Inferior parietal cortex (tissue), 1 donor: ENCODE results near the gene TRIM63.

Source experiments
- DNase-seq: peaks from one replicate; pipeline ENCODE4 v3.0.0-alpha.2; 2016; ENCODE audit errors: extremely low spot score

Gene TRIM63

GRCh38 chr1:26084844-26085243 is 17.4 kb upstream of the TRIM63 start:
- no peak for DNase-seq

- no peak for DNase-seq
Measured at GRCh38 chr1:26084091-26084561, 16.7 kb upstream of the TRIM63 start.

- no peak for DNase-seq
Measured at GRCh38 chr1:26083208-26083607, 15.8 kb upstream of the TRIM63 start.

GRCh38 chr1:26082020-26082350 is 14.6 kb upstream of the TRIM63 start:
- DNase-seq = no peak

GRCh38 chr1:26081267-26082019 is 14.0 kb upstream of the TRIM63 start:
- DNase-seq = no peak

- no peak for DNase-seq
Measured at GRCh38 chr1:26079960-26080814, 12.8 kb upstream of the TRIM63 start.

GRCh38 chr1:26079178-26079563 is 11.7 kb upstream of the TRIM63 start:
- DNase-seq = no peak

- DNase-seq = no peak
Measured at GRCh38 chr1:26078286-26079177, 11.1 kb upstream of the TRIM63 start.

GRCh38 chr1:26077524-26077923 is 10.1 kb upstream of the TRIM63 start:
- DNase-seq = no peak

- no peak for DNase-seq
Measured at GRCh38 chr1:26075421-26076144, 8.2 kb upstream of the TRIM63 start.

- no peak for DNase-seq
Measured at GRCh38 chr1:26072305-26072704, 4.9 kb upstream of the TRIM63 start.

- DNase-seq = no peak
Measured at GRCh38 chr1:26070963-26071342, 3.5 kb upstream of the TRIM63 start.

GRCh38 chr1:26070296-26070962 is 3.0 kb upstream of the TRIM63 start:
- peak; percentile 39 for DNase-seq

GRCh38 chr1:26069941-26070295 is 2.5 kb upstream of the TRIM63 start:
- no peak for DNase-seq

GRCh38 chr1:26066857-26067256 is 573 bp downstream of the TRIM63 start:
- no peak for DNase-seq

- DNase-seq = no peak
Measured at GRCh38 chr1:26066160-26066559, 1.3 kb downstream of the TRIM63 start.

- no peak for DNase-seq
Measured at GRCh38 chr1:26064553-26064952, 2.9 kb downstream of the TRIM63 start.

GRCh38 chr1:26060832-26061574 is 6.4 kb downstream of the TRIM63 start:
- DNase-seq = no peak

- no peak for DNase-seq
Measured at GRCh38 chr1:26059906-26060305, 7.5 kb downstream of the TRIM63 start.

- no peak for DNase-seq
Measured at GRCh38 chr1:26058052-26058595, 9.3 kb downstream of the TRIM63 start.
